Measurements from ENCODE around the gene TIMP2. TPM values are rescaled to one million over a fixed set of nuclear protein-coding genes. Genes with fewer than 3 reads are reported as not detected.

TIMP2 gene
- total RNA-seq, 1 experiment from 2014 or later = 62.4 TPM

DNA sequence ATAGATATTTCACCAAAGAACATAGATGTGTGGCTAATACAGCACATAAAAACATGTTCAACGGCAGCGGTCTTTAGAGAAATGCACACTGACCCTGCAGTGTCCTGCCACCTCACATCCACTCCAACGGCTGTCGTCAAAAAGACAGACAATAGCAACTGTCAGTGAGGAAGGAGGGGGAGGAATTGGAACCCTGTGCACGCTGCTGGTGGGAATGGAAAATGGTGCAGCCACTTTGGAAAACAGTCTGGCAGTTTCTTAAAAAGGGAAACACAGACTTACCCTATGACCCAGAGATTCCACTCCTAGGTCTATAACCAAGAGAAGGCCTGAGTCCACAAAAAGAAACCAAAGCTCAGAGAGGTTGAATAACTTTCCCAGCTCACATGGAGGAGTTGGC is 29.9 kb downstream of the TIMP2 start:
- Histone ChIP-seq H3K27me3 (ENCODE audit: control insufficient read depth, insufficient read depth, low read length) (no peaks in the 10 kb centered on the region), H3K4me1 (ENCODE audit: control insufficient read depth, insufficient read depth, low read length) (no peaks in the 10 kb centered on the region), H3K27ac (ENCODE audit: low read length) (no peak overlapping the region), H3K36me3 (ENCODE audit: control insufficient read depth, insufficient read depth, low read length) (no peaks in the 10 kb centered on the region), H3K4me3 (ENCODE audit: low read depth in 2 of 2, low read length in 2 of 2) (no peak overlapping the region), H3K9me3 (ENCODE audit: control insufficient read depth, insufficient read depth, low read depth, low read length) (no peaks in the 10 kb centered on the region)
- POLR2A ChIA-PET = no interaction called here
- DNase-seq (ENCODE audit: low read depth, low spot score) (no peak), ATAC-seq (no peak)
- in situ Hi-C loops (cut with HindIII; ENCODE audit: low pct_unique_long_range_greater_than_20kb, low sequenced_read_pairs) (no loop called here), intact Hi-C loops (cut with micrococcal nuclease; ENCODE audit: unreplicated experiment) (no loop called here)
- CTCF ChIA-PET = no interaction called here
- no TSS peak for BruUV-seq (replicated peaks)
- TF ChIP-seq, protein P1, sequence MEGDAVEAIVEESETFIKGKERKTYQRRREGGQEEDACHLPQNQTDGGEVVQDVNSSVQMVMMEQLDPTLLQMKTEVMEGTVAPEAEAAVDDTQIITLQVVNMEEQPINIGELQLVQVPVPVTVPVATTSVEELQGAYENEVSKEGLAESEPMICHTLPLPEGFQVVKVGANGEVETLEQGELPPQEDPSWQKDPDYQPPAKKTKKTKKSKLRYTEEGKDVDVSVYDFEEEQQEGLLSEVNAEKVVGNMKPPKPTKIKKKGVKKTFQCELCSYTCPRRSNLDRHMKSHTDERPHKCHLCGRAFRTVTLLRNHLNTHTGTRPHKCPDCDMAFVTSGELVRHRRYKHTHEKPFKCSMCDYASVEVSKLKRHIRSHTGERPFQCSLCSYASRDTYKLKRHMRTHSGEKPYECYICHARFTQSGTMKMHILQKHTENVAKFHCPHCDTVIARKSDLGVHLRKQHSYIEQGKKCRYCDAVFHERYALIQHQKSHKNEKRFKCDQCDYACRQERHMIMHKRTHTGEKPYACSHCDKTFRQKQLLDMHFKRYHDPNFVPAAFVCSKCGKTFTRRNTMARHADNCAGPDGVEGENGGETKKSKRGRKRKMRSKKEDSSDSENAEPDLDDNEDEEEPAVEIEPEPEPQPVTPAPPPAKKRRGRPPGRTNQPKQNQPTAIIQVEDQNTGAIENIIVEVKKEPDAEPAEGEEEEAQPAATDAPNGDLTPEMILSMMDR (IDR thresholded peaks at IDR 0.05) = no peak
- TF ChIP-seq, protein P2, sequence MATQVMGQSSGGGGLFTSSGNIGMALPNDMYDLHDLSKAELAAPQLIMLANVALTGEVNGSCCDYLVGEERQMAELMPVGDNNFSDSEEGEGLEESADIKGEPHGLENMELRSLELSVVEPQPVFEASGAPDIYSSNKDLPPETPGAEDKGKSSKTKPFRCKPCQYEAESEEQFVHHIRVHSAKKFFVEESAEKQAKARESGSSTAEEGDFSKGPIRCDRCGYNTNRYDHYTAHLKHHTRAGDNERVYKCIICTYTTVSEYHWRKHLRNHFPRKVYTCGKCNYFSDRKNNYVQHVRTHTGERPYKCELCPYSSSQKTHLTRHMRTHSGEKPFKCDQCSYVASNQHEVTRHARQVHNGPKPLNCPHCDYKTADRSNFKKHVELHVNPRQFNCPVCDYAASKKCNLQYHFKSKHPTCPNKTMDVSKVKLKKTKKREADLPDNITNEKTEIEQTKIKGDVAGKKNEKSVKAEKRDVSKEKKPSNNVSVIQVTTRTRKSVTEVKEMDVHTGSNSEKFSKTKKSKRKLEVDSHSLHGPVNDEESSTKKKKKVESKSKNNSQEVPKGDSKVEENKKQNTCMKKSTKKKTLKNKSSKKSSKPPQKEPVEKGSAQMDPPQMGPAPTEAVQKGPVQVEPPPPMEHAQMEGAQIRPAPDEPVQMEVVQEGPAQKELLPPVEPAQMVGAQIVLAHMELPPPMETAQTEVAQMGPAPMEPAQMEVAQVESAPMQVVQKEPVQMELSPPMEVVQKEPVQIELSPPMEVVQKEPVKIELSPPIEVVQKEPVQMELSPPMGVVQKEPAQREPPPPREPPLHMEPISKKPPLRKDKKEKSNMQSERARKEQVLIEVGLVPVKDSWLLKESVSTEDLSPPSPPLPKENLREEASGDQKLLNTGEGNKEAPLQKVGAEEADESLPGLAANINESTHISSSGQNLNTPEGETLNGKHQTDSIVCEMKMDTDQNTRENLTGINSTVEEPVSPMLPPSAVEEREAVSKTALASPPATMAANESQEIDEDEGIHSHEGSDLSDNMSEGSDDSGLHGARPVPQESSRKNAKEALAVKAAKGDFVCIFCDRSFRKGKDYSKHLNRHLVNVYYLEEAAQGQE (IDR thresholded peaks at IDR 0.05; ENCODE audit: insufficient read depth in 1 of 2, low read depth in 2 of 2, low read length in 1 of 2) = no peak
- TF ChIP-seq POLR2AphosphoS5 (IDR thresholded peaks at IDR 0.05; ENCODE audit: low read depth, low read length) (no peak), TCF7L2 (IDR thresholded peaks at IDR 0.05; ENCODE audit: low read depth, low read length) (no peak)

DNA sequence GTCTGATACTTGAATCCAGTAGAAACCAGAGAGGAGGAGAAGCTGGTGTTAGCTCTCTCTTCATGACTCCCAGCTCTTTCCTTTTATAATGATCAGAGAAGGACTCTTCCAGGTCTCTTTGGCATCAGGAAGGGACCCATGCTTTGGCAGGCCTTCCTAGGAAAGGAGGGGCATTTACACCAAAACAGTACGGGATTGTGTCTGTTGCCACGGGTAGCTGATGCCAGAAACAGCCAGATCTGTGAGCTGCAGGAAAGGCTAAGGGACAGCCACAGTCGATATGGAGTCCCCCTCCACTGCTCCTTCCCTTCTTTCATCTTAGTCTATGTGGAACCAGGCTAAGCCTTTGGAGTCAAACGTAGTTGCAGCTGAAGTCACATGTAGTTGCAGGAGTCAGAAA is 31.5 kb downstream of the TIMP2 start:
- TF ChIP-seq, protein P2 (IDR thresholded peaks at IDR 0.05; ENCODE audit: insufficient read depth in 1 of 2, low read depth in 2 of 2, low read length in 1 of 2) = no peak
- TF ChIP-seq SIN3A (IDR thresholded peaks at IDR 0.05; ENCODE audit: borderline replicate concordance, insufficient read depth, low read depth, low read length) = no peak
- TF ChIP-seq POLR2AphosphoS5 (IDR thresholded peaks at IDR 0.05; ENCODE audit: low read depth, low read length) = no peak
- no peak for TF ChIP-seq TCF7L2 (IDR thresholded peaks at IDR 0.05; ENCODE audit: low read depth, low read length)
- TF ChIP-seq, protein P1 (IDR thresholded peaks at IDR 0.05) = no peak
- H3K9me3 ChIP-seq (ENCODE audit: control insufficient read depth, insufficient read depth, low read depth, low read length) = no peaks in the 10 kb centered on the region
- BruUV-seq (replicated peaks) = no TSS peak
- ChIA-PET CTCF (no interaction called here), POLR2A (no interaction called here)
- H3K4me3 ChIP-seq (ENCODE audit: low read depth in 2 of 2, low read length in 2 of 2) = no peak overlapping the region
- no peak for DNase-seq (ENCODE audit: low read depth, low spot score)
- H3K4me1 ChIP-seq (ENCODE audit: control insufficient read depth, insufficient read depth, low read length) = no peaks in the 10 kb centered on the region
- intact Hi-C loops (cut with micrococcal nuclease; ENCODE audit: unreplicated experiment) (no loop called here), in situ Hi-C loops (cut with HindIII; ENCODE audit: low pct_unique_long_range_greater_than_20kb, low sequenced_read_pairs) (no loop called here)
- H3K27me3 ChIP-seq (ENCODE audit: control insufficient read depth, insufficient read depth, low read length) = no peaks in the 10 kb centered on the region
- ATAC-seq = no peak
- no peak overlapping the region for H3K27ac ChIP-seq (ENCODE audit: low read length)
- no peaks in the 10 kb centered on the region for H3K36me3 ChIP-seq (ENCODE audit: control insufficient read depth, insufficient read depth, low read length)
